Activated CD8-positive, alpha-beta memory T cell treated with anti-CD3 and anti-CD28 coated beads for 36 hours (primary cell): Measurements from ENCODE around the gene H1-8. TPM values are rescaled to one million over a fixed set of nuclear protein-coding genes. Genes with fewer than 3 reads are reported as not detected.

Source experiments
- CTCF ChIA-PET: fragments of 350-600 bp; sonication (Branson Sonifier 250); formaldehyde crosslinking; loops from one replicate; lab custom pipeline; 2021; ENCODE audit warnings: antibody characterized with exemption; lab: Charles Lee
- POLR2A ChIA-PET: fragments of 350-600 bp; sonication (Branson Sonifier 250); formaldehyde crosslinking; loops from one replicate; lab custom pipeline; 2021; ENCODE audit warnings: antibody characterized with exemption; lab: Charles Lee
- total RNA-seq, 2 experiments: library from RNA; stranded (reverse); gene quantifications; one replicate each; pipeline ENCODE4 v1.2.3, GENCODE V29; 2021

H1-8 gene
- total RNA-seq, 2 experiments from 2014 or later, result not detected

DNA sequence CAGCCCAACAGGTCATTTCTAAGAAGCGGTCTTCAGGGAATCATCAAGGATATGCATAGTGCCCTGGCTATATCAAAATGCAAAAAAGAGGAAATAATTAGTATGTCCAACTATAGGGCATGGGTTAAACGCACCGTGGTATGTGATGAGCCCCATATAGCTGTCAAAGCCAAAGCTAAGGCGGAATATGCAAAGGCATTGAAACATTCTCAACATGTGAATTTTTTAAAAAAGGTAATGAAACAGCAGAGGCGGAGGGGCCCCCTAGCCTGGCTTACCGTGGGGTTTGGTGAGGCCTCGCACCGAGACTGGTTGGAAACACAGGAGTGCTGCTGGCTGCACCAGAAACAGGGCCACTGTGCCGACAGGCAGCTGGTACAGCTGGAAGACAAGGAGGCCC lies 40.3 kb downstream of the H1-8 start:
- CTCF ChIA-PET, result no interaction called here

DNA sequence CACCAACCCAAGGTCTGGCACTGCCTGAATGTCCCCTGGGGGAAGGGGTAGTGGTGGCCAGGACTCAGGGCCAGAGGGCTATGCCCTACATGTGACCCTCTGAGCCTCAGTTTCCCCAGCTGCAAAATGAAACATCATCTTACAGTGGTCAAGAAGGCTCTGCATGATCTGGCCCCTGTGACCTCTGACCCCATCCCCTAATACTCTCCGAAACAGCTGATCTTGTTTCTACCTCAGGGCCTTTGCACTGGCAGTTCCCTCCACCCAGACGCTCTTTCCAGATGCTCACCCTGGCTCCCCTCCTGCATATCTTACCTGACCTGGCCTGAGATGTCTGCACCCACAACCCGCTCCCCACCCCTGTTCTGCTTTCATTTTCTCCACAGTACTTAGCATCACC lies 41.7 kb downstream of the H1-8 start:
- POLR2A ChIA-PET, result no interaction called here
- CTCF ChIA-PET, result no interaction called here

More for the DNA sequence above, 40.3 kb downstream of the H1-8 start:
- POLR2A ChIA-PET, result no interaction called here

DNA sequence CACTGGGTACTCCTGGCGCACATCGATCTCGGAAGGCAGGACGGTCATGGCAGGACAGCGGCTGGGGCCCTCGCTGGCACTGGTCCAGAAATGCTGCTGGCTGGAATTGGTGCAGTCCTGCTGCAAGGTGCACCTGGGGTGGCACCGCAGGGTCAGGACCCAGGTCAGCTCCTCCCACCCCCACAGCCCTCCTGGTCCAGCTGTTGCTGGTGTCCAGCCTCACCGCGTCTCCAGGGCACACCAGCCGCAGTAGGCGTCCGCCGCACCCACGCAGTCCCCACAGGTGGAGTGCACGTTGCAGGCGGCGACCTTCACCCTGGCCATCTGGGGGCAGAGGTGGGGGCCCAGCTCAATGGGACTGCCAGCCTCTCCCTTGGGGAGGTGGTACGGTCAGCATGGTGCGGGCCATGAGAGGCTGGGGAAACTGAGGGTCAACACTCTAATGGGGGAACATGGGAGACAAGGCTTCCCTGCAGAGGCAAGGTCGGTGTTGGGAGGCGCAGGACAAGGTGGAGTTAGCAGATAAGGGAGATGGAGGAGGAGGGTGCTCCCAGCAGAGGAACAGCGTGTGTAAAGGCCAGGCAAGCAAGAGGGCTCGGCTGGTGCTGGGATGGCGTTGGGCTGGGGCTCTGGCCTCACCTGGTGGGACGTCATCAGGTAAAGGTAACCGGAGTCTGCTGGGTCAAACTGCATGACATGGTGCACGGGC lies 43.1 kb downstream of the H1-8 start:
- ChIA-PET CTCF (no interaction called here), POLR2A (no interaction called here)

DNA sequence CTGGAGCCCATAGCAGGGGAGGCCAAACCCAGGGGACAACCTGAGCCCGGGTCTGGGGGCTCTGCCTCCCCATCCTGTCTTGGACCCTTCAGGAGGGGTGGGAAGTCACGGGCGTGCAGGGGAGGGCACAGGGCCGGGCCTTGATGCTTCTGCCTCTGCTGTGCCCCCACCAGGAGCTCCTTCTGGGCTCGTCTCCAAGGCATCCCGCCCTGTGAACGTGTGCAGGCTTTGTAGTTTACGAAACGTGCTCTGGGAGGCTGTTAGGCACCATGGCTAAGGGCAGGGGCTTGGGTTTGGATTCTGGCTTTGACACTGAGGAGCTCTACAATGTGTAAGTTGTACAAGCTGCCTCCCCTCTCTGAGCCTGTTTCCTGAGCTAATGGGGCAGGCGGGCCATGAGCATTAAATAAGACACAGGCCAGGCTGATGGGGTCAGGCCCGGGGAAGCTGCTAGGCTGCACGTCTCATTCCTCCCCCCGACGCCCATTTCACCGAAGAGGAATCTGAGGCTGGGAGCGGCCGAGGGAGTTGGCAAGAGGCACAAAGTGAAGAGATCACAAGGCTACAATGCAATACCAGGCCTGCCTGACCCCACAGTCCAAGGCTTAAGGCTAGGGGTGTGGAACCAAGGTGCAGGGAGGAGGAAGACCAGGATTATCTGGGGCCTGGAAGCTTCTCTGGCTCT lies 43.9 kb downstream of the H1-8 start:
- ChIA-PET CTCF (no interaction called here), POLR2A (no interaction called here)

DNA sequence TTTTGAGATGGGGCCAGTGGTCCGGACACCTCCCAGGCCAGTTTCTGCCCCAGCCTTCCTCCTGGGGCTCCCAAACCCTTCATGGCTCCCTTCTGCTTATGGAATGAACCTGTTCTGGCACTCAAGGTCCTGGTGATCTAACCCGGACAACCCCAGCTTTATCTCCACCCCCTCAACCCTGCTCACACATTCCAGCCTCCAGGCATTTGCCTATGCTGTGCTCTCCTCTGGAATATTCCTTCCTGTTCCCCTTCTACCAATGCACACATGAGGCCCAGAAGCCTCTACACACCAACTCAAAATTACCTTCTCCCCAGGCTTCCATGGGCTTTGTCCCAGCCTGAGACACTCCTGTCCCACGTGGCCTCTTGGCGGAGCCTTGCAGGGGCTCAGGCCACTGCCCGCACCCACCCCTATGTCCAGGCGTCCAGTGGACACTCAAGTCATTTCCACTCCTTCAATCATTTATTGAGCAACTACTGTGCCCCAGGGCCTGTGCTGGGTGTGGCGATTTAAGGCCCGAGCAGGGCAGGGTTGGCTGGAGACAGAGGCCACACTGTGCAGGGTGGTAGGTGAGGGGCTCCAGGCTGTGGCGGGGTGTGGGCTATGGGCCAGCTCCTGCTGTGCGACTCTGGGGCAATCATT lies 44.7 kb downstream of the H1-8 start:
- ChIA-PET POLR2A (no interaction called here), CTCF (no interaction called here)

DNA sequence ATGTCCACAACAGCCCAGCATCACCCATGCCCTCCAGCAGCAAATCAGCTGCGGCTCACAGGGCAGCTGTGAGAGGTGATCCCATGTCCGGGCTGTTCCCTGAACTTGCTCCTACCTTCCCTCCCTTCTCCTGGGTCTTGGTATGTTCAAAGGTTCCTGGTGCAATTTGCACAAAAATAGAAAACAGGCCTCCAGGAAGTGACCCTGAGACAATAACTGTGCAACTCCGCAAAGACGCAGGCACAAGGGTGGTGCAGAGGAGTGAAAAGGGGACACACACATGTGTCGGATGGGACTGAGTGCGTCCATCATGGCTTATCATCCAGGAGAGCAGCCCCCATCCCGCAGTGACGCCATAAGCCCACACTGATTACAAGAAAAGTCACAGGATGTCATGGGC lies 47.2 kb downstream of the H1-8 start:
- POLR2A ChIA-PET, result no interaction called here
- CTCF ChIA-PET, result no interaction called here

DNA sequence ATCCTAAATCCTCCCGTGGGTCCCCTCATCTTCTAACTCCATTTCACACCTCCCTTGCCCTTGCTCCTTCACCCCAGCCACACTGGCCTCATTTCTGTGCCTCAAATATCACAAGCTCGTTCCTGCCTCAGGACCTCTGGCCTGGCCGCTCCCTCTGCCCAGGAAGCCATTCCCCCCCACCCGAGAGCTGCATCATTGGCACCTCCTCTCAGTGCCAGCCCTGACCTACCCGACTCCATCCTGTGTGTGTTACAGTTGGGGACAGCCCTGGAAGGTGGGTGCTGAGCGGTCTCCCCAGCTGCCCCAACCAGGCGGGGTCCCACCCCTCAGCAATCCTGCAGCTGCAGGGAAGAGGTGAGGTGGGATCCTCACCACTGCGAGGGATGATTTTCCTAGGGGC lies 49.0 kb downstream of the H1-8 start:
- ChIA-PET CTCF (interaction anchor here (1.3 kb wide), 1 partner anchor 15 kb away, joined by 3 read pairs; no protein-coding TSS in a partner anchor), POLR2A (no interaction called here)

DNA sequence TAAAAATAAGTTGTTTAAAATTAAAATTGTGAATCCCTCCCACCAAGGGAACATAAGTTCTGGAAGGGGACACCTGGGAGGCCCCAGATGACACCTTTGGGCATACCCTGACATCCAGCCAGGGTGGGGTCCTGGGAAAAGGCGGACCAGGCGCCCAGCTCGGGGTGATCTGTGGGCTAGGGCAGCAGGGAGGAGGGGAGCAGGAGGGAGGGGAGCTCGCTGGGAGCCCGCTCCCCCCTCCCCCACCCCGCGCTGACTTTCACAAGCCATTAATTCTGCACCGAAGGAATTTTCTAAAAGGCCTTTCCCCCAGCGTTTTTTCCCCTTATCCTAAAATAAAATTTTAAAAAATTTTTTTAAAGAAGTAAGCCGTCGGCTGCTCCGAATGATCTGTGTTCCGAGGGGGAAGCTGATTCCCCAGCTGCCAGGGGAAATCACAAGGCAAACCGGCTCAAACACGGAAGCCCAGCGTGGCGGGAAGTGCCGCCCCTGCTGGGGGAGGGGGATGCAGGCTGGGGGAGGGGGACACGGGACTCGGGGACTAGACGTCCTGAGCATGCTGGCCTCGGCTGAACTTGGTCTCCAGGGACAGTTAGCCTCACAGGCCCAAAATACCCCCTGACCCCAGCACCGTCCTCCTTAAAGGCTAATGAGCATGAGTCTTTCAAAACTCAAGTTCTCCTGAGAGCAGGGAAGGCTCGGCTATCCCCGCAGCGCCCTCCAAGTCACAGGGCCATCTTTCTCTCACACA lies 49.6 kb downstream of the H1-8 start:
- CTCF ChIA-PET, result interaction anchor here (1.3 kb wide), 1 partner anchor 16 kb away, joined by 3 read pairs; no protein-coding TSS in a partner anchor

DNA sequence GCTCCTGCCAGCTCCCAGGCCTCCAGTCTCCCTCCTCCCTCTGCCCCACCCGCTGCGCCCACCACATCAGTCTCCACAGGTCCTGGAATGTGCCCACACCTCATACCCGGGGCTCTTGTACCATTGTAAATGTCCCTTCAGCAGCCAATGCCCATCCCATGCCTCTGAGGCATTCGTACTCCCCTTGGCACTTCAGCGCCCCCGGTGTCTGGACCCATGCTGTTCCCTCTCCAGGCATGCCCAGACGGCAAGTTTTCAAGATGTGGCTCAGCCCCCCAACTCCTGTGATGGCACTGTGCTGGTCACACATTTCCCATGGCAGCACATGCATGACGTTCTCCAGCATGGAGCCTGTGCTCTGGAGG lies 50.2 kb downstream of the H1-8 start:
- ChIA-PET POLR2A (interaction anchor here (1.8 kb wide), 1 partner anchor 16 kb away, joined by 8 read pairs; no protein-coding TSS in a partner anchor), CTCF (interaction anchor here (1.5 kb wide), 1 partner anchor 13 kb away, joined by 7 read pairs; no protein-coding TSS in a partner anchor)

More for the DNA sequence above, 49.6 kb downstream of the H1-8 start:
- POLR2A ChIA-PET, result no interaction called here

DNA sequence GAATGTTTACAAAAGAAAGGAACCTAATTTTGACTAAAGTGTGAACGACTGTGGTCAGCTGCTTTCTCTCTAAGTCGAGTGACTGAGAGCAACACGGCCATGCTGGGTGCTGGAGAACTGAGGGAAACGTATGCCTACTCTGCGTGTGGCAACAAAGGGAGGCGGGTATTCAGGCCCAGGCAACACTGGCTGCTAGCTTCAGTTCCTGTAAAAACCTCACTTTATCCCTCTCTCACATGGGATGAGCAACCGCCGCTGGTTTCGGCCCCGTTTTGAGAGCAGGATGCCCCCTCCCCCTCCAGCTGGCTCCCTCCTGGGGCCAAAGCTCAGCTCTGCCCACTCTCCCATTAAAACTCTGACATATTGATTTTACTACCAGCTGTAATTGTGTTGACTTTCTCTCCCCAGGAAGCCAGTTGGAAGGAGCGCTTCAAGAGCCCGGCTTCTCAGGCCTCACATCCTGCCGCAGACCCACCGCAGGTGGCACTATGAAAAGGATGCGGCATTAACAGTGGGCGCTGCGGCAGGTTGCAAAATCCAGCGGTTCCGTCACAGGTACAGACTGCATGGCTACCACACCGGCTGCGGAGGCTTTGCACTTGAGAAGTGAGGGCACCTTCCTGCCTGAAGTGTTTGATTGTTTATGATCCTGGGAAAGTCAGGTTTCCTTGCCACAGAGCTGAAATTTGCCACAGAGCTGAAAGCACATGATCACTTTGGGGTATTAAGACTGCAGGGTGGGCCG lies 50.8 kb downstream of the H1-8 start:
- CTCF ChIA-PET, result interaction anchor here (0.6 to 1.5 kb wide), 2 partner anchors 12 to 32 kb away, joined by 3 to 7 read pairs; no protein-coding TSS in a partner anchor

DNA sequence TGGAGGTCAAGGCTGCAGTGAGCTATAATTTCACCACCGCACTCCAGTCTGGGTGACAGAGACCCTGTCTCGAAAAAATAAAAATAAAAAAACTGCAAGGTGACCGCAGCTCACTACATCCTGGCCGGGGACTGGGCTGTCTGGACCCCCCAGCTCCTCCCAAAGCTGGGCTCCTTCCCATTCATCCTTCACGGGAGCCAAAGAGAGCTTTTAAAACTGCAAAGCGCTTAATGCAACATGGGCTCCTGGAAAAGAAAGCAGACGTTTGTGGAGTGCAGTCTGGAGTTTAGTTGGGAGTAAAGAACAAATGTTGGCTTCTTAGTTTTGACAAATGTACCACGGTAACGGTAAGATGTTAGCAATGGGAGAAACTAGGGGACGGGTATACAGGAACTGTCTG lies 51.4 kb downstream of the H1-8 start:
- ChIA-PET CTCF (interaction anchor here (0.6 to 1.5 kb wide), 2 partner anchors 11 to 31 kb away, joined by 3 to 7 read pairs; no protein-coding TSS in a partner anchor), POLR2A (interaction anchor here (1.8 kb wide), 1 partner anchor 17 kb away, joined by 8 read pairs; no protein-coding TSS in a partner anchor)

More for the DNA sequence above, 50.8 kb downstream of the H1-8 start:
- POLR2A ChIA-PET, result interaction anchor here (1.8 kb wide), 1 partner anchor 17 kb away, joined by 8 read pairs; no protein-coding TSS in a partner anchor

DNA sequence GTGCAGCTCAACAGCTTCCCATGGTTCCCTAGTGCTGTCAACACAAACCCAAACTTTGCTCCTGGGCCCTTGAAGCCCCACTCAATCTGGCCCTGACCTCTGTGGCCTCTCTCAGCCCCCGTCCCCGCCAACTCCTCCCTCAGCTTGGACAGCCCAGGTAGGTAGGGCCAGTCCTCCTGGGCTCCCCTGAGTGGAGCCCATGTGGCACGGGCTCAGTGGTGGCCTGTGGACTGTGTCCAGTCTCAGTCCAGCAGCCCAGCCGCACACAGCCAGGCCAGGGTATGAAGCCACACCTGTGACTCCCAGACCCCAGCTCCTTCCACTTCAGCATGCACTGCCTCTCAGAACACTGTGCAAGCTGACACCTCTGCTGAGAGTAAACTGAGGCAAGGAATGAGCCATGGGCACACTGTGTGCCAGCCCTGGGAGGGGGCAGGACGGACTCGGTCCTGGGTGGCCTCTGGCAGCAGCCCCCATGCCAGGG lies 52.0 kb downstream of the H1-8 start:
- ChIA-PET CTCF (interaction anchor here (1.5 kb wide), 1 partner anchor 11 kb away, joined by 7 read pairs; no protein-coding TSS in a partner anchor), POLR2A (interaction anchor here (1.8 kb wide), 1 partner anchor 18 kb away, joined by 8 read pairs; no protein-coding TSS in a partner anchor)

DNA sequence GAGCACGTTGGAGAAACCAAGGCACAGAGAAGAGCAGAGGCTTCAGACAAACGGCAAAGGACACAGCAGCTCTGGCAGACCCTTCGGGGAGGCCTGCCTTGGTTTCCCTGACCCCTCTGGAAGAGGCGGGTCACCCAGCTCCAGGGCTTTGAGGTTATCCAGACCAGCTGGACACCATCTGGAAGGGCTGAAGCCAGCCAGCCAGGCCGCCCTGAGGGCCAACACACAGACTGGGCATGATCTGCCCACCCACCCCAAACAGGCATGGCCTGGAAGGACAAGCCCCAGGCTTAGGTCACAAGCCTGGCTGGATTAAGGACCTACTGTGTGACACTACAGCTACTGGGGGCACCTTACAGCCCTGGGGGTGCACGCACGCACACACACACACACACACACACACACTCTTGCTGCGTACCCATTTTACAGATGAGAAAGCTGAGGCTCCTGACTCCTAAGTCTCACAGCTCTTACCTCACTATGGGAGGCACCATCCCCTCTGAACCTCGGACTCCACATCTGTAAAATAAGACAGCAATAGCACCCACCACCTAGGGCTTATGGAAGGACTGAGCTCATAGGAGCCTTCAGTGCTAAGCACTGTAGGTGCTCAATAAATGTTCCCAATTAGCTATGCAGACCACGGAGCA lies 52.7 kb downstream of the H1-8 start:
- POLR2A ChIA-PET, result interaction anchor here (1.0 kb wide), 1 partner anchor 32 kb away, joined by 3 read pairs; no protein-coding TSS in a partner anchor
- CTCF ChIA-PET, result no interaction called here

DNA sequence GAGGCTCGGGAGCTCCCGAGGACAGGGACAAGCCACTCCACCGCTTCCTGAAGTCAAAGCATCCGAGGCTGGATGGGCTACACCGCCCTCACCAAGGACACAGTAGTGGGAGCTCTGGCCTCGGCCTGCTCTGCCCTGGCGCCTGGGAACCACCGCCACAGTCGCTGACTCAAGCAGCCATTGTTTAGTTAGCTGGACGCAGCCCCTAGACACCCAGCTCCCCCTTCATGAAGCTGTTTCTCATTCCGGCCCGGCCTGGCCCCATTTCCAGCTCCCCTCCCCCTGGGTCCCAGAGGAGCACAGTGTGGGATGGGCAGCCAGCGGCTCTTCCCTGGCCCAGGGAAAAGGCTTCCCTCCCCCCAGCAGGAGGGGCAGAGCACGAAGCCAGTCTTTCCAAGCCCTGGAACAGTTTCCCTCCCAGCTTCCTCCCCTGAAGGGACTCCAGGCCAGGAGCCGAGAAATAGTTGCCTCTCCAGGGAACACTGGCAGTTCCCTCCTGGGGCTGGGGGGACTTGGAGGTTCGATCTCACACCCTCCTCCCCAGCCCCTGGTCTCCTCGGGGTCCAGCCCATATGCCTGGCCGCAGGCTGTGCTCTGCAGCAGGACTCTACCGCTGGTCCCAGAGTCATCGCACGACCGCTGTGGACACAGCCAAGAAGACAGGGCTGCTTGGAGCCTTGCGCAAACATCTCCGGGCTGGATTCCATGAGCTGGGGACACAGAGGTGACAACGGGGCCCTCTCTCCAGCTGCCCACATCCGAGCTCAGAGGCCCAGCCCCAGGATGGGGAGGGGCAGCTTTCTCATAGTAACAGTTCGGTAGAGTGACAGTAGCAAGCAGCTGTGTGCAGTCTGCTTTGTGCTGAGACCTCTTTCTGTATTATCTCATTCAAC lies 53.5 kb downstream of the H1-8 start:
- CTCF ChIA-PET, result interaction anchor here (0.9 to 1.0 kb wide), 2 partner anchors 9 to 62 kb away, joined by 3 read pairs; no protein-coding TSS in a partner anchor
- POLR2A ChIA-PET, result interaction anchor here (1.0 to 1.1 kb wide), 2 partner anchors 9 to 31 kb away, joined by 3 read pairs; no protein-coding TSS in a partner anchor

DNA sequence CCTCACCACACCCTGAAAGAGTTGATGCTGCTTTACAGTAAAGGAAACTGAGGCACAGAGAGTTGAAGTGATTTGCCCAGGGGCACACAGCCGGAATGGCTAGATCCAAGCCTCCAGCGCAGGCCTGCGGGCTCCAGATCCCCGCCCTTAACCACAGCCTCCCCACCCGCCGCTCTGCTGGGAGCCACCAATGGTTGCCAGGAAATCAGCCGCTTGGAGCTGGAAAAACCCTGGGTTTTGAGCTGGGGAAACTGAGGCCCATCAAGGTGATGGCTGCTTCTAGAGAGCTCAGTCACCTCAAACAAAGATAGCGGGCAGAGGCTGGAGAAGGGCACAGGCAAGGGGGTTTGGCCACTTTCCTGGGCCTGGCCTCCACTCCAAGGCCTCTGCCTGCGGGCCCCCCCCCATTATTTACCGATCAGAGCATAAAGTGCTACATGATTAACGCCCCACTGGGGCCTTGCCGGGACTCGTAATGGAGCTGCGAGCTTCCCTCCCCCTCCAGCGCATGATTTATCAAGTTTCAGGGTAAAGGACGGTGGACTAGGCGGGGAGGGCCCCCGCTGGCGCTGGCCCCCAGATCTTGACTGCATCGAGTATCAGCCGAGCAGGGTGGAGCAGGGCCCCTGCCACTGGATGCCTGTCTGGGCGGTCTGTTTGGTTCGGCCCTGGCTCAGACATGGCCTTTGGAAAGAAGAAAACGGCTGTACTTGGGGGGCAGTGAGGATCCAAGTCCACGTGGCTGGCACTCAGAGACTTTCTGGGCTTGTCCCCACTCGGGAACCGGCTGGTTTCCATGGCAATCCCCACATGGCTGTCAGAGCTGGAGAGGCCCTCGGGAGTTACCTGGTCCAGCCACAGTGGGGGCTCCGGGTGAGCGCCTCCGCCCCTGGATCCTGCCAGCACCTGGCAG lies 54.4 kb downstream of the H1-8 start:
- POLR2A ChIA-PET, result interaction anchor here (1.1 kb wide), 1 partner anchor 8 kb away, joined by 3 read pairs; no protein-coding TSS in a partner anchor
- CTCF ChIA-PET, result interaction anchor here (0.9 to 1.0 kb wide), 2 partner anchors 8 to 63 kb away, joined by 3 read pairs; no protein-coding TSS in a partner anchor
